Myocyte (in vitro differentiated cells): Measurements from ENCODE around the gene INSYN2B. TPM values are rescaled to one million over a fixed set of nuclear protein-coding genes. Genes with fewer than 3 reads are reported as not detected.
A peak's percentile ranks its signal among the peaks of the same experiment; 100 is the strongest.

Experiments used
- DNase-seq: peaks from one replicate; pipeline ENCODE4 v3.0.0-alpha.2; 2012; ENCODE audit warnings: low read depth
- total RNA-seq: library from RNA; depleted of rRNA; stranded (reverse); fragments of >200 nt; gene quantifications from 2 replicates; pipeline ENCODE4 v1.2.3, GENCODE V29; 2014

Gene INSYN2B
- total RNA-seq, 1 donor from 2014 or later = 0.24 TPM

- DNase-seq = no peak
Measured at GRCh38 chr5:169934990-169935389, 45.3 kb downstream of the INSYN2B start.

DNA sequence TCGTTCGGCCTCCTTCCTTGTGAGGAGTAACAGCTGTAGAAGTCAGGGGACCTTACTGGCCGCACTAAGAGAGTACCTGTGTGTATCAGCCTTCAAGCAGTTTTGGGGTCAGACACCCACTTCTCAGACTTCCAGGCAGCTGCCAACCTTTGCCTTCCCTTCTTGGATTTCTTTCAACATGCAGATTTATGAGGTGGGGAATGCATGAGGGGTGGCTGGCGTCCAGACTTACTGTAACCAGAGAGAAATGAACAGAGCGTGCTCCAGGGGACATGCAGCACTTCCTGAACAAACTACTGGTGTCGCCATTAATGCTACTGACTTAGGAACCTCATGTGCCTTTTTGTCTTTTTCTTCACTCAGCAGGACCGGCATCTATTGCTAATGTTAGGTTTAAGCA is 46.7 kb downstream of the INSYN2B start:
- no peak for DNase-seq

DNA sequence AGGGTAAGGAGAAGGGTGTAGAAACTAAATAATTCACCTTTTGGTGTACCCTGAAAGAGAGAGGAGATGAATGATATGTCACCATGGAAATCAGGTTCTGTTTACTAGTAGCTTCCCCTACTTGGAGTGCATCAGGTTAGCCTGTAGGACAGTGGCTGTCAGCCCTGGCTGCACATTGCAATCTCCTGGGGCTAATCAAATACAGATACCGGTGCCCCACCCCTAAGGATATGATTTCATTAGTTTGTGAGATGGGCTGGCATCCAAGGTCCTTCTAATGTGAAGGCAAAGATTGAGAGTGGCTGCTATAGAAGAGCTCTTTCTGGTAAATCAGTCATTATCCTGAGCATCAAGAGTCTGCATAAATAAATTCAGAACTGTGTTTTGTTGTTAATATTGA is 47.2 kb downstream of the INSYN2B start:
- DNase-seq = no peak

- peak; percentile 25 for DNase-seq
Measured at GRCh38 chr5:169923988-169924387, 56.3 kb downstream of the INSYN2B start.

DNA sequence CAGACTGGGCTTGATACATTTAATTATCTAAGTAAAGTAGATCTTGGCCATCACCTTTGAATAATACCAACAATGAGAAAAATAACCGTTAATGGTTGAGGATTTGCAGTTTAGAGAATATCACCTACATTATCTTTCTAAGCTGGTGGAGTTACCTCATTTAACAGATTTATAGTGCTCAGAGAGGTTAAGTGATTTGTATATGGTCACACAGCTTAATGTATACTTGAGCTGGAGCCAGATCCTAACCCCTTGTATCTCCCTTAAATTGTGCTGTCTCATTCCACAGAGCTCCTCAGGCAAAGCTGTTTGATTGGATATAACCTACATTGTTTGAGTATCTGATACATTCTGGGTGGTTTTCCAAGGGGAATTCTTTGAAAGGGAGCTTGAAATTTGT is 57.8 kb downstream of the INSYN2B start:
- no peak for DNase-seq

- DNase-seq = no peak
Measured at GRCh38 chr5:169921949-169922348, 58.3 kb downstream of the INSYN2B start.

- DNase-seq = no peak
Measured at GRCh38 chr5:169921384-169921783, 58.9 kb downstream of the INSYN2B start.

GRCh38 chr5:169920474-169920873 is 59.8 kb downstream of the INSYN2B start:
- no peak for DNase-seq

DNA sequence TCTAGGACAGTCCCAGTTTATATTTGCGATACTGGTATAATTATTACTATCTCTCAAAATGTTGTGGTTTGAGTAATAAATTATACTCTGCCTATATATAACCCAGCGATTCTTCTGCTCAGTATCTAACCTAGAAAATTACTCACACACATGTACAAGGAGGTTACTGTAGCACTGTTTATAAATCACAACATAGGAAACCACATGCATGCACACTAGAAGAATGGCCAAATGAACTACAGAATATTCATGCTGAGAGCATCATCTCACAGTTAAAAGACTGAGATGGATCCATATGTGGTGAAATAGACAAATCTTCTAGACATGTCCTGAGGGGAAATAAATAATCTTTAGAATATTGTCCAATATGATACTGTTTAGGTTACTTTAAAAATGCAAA is 62.1 kb downstream of the INSYN2B start:
- DNase-seq = no peak

- DNase-seq = no peak
Measured at GRCh38 chr5:169917500-169917899, 62.8 kb downstream of the INSYN2B start.

DNA sequence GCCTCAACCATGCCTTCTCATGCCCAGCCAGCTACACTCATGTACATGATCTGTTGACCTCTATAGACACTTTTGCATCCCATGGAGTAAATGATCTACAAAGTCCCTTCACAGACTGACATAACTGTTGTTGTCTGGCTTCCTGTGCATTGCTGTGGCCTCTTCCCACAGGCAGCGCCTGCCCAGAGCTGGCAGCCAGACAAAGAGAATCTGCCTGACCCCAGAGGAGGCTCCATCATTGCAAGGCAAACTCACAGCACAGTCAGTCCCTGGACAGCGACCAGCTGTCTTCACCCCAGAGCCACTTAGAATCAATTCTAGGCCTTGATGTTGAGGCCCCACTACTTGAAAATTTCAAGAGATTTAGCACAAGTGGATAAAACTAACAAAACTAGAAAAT is 65.5 kb downstream of the INSYN2B start:
- peak; percentile 86 for DNase-seq

- DNase-seq = no peak
Measured at GRCh38 chr5:169913479-169913878, 66.8 kb downstream of the INSYN2B start.

DNA sequence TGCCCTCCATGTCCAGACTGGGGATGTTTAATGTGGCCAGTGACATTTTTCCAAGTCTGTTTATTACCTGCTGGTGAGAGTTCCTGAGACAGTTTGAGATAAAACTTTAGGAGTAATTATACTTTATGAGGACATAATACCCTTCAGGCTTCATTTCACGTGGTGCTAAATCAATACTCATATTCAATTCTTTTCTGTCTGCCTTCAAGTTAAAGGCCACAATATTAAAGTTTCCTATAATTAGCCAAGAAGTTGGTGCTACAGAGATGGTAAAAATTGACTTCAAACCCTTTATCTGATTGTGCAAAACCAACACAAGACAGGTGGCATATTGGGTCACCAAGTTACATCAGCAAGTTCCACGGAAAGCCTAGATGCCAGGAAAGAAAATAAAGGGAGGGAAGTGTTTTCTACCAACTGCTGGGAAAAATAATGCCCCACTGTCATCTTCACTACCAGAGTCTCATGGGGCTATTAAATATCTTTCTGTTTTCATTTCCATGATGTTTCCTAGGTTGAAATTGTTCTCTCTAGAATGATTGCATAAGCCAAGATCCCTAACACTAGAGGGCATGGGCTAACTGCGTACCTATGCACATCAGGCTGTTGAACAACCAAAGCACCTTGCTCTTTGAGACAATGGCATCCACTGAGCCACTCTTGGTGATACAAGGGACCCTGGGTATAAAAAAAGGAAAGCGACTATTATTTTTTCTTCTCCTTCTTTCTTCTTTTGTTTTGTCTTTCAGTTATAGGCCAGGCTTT is 68.7 kb downstream of the INSYN2B start:
- DNase-seq = no peak

DNA sequence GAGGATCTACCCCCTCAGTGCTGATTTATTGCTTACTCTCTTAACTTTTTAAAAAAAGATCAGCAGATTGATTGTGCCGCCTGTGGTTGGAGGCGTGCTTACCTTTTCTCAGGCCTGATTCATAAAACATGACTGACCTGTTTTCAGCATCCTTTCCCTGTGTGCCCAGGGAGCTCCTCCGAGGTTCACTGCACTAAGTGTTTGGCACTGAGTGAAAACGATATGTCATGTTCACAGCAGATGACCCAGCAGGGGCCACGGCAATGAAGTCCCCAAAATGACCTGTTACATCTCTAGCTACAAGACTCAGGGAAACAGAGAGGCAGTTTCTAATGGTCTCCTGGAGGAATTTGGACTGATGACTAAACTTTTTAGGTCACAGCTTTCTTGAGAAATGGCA is 69.9 kb downstream of the INSYN2B start:
- DNase-seq = no peak

DNA sequence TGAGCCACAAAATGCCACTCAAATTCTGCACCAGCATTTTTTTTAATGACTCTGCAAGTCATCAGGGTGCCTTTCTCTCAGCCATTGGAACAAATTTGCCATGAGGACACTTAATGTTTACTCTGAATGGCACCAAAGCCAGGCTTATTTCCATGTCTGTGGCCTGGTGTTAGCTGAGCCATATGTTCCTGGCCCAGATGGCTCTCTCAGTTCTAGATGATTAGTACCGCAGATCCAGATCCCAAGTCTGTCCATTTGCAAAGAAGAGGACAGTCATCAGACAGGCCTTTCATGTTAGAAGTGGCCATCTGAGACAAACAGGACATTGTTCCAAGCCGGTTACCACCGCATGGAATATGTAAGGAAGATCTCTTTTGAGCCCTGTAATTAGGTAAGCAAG is 70.3 kb downstream of the INSYN2B start:
- no peak for DNase-seq

DNA sequence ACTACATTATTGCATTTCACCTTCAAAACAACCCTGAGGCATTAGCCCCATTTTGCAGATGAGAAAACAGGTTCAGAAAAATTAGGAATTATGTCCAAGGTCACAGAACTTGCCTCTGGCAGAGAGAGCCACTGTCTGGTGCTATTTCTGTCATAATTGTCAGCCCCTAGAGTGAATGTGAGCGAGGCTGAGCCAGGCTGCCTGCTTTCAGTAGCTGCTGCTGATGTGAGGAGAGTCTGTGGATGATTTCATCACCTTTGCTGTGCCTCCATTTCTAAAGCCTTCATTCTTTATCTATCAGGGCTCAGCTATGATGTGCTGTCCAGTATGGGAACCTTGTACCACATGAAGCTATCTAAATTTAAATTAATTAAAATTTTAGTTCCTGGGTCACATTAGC is 71.4 kb downstream of the INSYN2B start:
- no peak for DNase-seq

DNA sequence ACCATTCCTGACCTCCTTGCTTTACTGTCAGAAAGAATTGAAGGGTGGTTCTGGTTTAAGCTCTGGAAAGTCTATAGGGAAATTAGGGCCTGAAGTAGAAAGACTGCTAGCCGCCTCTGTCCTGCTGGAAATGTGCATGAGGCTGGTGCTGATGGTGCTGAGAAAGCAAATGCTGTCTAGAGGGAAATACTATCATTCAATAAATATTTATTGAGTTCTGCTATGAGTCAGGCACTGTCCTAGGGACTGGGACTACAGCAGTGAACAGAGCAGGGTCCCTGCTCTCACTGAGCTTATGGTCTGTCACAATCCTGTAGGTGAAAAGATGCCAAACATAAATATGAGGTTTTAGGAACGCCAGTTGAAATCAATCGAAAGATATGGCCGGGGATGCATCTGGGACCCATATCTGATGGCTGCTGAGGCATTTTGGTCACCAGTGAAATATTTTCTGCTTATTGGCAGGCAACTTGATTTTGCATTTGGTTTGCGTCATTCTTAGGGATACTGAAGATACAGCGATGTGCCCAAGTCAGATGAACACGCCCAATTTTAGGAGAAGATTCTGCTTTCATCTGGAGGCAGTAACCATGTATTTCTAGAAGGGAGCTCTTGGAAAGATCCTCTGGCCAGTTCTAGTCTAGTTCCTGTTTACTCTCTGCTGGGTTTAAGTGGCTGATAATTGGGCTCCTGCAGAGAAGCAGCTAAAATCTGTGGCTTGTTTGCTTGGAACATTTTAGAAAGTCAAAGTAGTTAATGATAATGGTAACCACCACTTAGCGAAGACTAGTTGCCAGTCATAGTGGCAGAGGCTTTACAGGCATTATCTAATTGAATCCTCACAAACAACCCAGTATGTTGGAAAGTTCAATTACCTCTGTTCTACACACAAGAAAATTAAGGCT is 73.3 kb downstream of the INSYN2B start:
- DNase-seq = no peak

DNA sequence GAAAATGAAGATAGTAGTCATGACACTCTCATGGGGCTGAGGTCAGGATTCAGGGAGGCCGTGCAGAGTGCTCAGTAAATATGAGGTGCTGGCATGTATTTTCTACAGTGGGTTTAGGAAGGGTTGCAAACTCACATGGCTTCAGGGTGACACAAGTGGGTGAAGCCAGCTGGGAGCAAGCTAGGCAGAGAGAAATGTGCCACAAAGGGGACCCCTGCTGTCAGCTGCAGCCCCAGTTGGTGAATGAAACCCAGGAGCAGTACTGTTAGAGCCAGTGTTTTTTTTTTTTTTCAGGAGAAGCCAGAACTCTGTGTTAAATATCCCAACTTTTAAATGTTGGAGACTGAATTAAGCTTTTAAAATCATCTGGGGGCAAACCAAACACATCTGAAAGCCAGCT is 75.3 kb downstream of the INSYN2B start:
- no peak for DNase-seq

DNA sequence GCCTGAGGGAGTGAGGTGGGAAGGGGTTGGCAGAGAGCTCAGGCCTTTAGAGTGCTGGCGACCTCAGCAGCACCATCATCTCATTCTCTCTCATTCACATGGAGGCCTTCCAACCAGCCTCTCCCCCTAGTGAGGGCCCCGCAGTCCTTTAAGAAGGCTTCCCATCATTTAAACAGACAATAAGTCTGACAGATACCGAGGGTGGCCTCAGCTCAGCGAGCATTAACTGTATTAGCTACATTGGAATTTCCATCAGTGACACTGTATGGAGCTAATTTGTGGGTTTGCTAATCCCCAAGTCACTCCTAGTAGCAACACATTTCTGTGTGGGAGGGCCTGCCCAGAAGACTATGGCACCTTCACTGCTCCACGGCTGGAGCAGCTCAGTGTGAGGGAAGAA is 75.8 kb downstream of the INSYN2B start:
- no peak for DNase-seq

DNA sequence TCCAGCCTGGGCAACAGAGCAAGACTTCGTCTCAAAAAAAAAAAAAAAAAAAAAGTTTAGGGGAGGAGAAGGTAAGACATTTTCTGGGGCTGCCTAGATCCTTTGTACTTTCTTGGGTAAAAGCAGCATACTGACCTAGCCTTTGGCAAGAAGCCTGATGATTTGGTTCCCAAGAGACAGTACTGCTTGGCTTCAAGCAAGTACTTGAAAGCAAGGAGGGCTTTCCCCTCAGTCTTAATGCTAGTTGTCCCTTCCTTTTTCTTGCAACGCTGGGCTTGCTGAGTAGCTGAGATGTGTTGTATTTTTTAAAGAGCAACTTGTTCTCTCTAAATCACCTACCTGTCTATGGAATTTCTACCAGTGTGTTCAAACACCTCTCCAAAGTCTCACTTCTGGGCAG is 76.2 kb downstream of the INSYN2B start:
- no peak for DNase-seq

DNA sequence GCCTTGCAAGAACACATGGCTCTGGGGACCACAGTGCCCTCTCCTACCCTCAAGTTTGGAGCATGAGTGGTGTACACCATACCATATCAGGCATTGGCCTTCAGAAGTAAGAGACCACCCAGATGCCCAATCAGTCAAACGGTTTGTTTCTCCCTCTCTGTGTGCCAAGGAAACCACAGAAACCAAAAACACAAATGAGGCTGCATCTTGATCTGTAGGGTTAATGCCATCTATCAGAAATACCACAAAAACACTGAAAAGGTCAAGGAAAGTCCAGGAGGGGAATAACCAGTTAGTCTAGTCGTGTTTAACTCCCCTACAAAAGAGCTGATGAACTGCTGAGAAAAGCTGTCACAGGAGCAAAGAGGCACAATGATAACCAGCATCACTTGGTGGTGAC is 78.4 kb downstream of the INSYN2B start:
- DNase-seq = no peak

DNA sequence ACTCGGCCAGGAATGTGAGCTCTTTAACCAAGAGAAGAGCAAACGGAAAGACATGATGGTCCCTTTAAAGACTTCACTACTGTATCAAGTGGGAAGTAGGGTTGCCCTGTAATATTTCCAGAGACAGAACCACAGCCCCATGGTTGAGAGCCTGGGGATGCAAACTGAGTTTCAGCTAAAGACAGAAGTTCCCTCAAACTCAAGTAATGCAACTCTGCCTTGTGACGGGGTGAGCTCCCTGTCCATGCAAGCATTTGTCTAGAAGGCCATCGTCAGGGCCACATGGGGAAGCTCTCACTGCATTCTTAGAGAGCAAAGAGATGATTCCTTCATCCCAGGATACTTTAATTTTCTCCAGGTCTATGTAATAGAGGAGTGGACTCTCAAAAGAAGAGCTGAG is 82.8 kb downstream of the INSYN2B start:
- no peak for DNase-seq

- DNase-seq = no peak
Measured at GRCh38 chr5:169895926-169896325, 84.4 kb downstream of the INSYN2B start.
